HepG2 (cell line): ENCODE data around the gene FAM229B. TPM values are rescaled to one million over a fixed set of nuclear protein-coding genes. Genes with fewer than 3 reads are reported as not detected.

Experiments
- CBX5 ChIP-seq: sonication (generic); formaldehyde crosslinking; IDR thresholded peaks from 2 replicates; pipeline ENCODE4 v1.4.0; 2020; ENCODE audit warnings: missing genetic modification reagents, borderline replicate concordance
- GFI1 ChIP-seq: sonication (generic); formaldehyde crosslinking; IDR thresholded peaks from 2 replicates; pipeline ENCODE4 v1.5.0; 2020; ENCODE audit warnings: missing genetic modification reagents, mild to moderate bottlenecking, borderline replicate concordance
- KLF6 ChIP-seq: IDR thresholded peaks from 2 replicates; pipeline ENCODE4 v1.8.0; 2016; ENCODE audit warnings: missing biosample characterization, missing genetic modification reagents
- LBX2 ChIP-seq: sonication (generic); formaldehyde crosslinking; IDR thresholded peaks from 2 replicates; pipeline ENCODE4 v1.5.0; 2020; ENCODE audit warnings: missing genetic modification reagents, mild to moderate bottlenecking, borderline replicate concordance
- MZF1 ChIP-seq: sonication (generic); formaldehyde crosslinking; IDR thresholded peaks from 2 replicates; pipeline ENCODE4 v1.8.1; 2023; ENCODE audit warnings: mild to moderate bottlenecking, missing genetic modification reagents, borderline replicate concordance
- NAIF1 ChIP-seq: sonication (generic); formaldehyde crosslinking; IDR thresholded peaks from 2 replicates; pipeline ENCODE4 v1.5.0; 2020; ENCODE audit warnings: mild to moderate bottlenecking, missing genetic modification reagents, borderline replicate concordance
- NCOR1 ChIP-seq: fragments of 200-600 bp; sonication (generic); IDR thresholded peaks from 2 replicates; pipeline ENCODE4 v1.7.0; 2017; ENCODE audit warnings: antibody characterized with exemption, low read length, borderline replicate concordance
- NFE2 ChIP-seq: sonication (generic); formaldehyde crosslinking; IDR thresholded peaks from 2 replicates; pipeline ENCODE4 v1.4.0; 2020; ENCODE audit warnings: missing genetic modification reagents
- NFYB ChIP-seq: sonication (generic); formaldehyde crosslinking; IDR thresholded peaks from 2 replicates; pipeline ENCODE4 v1.4.0; 2020; ENCODE audit warnings: missing genetic modification reagents
- SOX6 ChIP-seq, 2 experiments: fragments of 450-650 bp in 1 of 2; sonication (generic) in 1 of 2; formaldehyde crosslinking in 1 of 2; IDR thresholded peaks; 2 replicates each; pipeline versions ENCODE4 v1.4.0 to v1.6.1; 2017 to 2020; ENCODE audit warnings: antibody characterized with exemption in 1 of 2, mild to moderate bottlenecking in 1 of 2, missing genetic modification reagents in 1 of 2
- SUZ12 ChIP-seq: fragments of 150-350 bp; IDR thresholded peaks from 2 replicates; pipeline ENCODE4 v1.6.1; 2014; ENCODE audit warnings: low read depth, low read length
- TERF1 ChIP-seq: sonication (generic); formaldehyde crosslinking; IDR thresholded peaks from 2 replicates; pipeline ENCODE4 v1.8.0; 2022; ENCODE audit warnings: mild to moderate bottlenecking, missing genetic modification reagents, moderate library complexity
- XBP1 ChIP-seq: sonication (generic); formaldehyde crosslinking; IDR thresholded peaks from 2 replicates; pipeline ENCODE4 v1.5.0; 2020; ENCODE audit warnings: missing genetic modification reagents
- ZFP90 ChIP-seq: sonication (generic); formaldehyde crosslinking; IDR thresholded peaks from 2 replicates; pipeline ENCODE4 v1.8.0; 2022; ENCODE audit warnings: missing genetic modification reagents, mild to moderate bottlenecking, inconsistent platforms, borderline replicate concordance
- ZNF597 ChIP-seq: sonication (generic); formaldehyde crosslinking; IDR thresholded peaks from 2 replicates; pipeline ENCODE4 v1.5.0; 2020; ENCODE audit warnings: missing genetic modification reagents
- ZNF644 ChIP-seq: IDR thresholded peaks from 2 replicates; pipeline ENCODE4 v1.6.1; 2016; ENCODE audit warnings: low read depth
- ZNF703 ChIP-seq: sonication (generic); formaldehyde crosslinking; IDR thresholded peaks from 2 replicates; pipeline ENCODE4 v1.5.1; 2020; ENCODE audit warnings: missing genetic modification reagents, mild to moderate bottlenecking, moderate library complexity, borderline replicate concordance
- ZSCAN22 ChIP-seq: sonication (generic); formaldehyde crosslinking; IDR thresholded peaks from 2 replicates; pipeline ENCODE4 v1.4.0; 2020; ENCODE audit warnings: mild to moderate bottlenecking, missing genetic modification reagents
- polyA plus RNA-seq, 8 experiments: library from polyadenylated mRNA; depleted of rRNA in 3 of 8; stranded (reverse) in 7 of 8; unstranded in 1 of 8; fragments of >200 nt; fragmentation: Illumina TruSeq in 4 of 8; extraction: Trizol in 4 of 8; gene quantifications; 2 replicates each; pipeline versions ENCODE4 v1.2.1 to v1.2.3, GENCODE V29; 2011 to 2016; ENCODE audit warnings: low read depth in 4 of 8, missing spikeins in 1 of 8, mixed read lengths in 1 of 8; ENCODE audit not compliant: insufficient read depth in 1 of 8
- total RNA-seq, 5 experiments: library from RNA; depleted of rRNA; stranded (reverse); fragments of >200 nt; fragmentation: Illumina TruSeq; extraction: Trizol; gene quantifications; 2 replicates each; pipeline ENCODE4 v1.2.3, GENCODE V29; 2016; ENCODE audit warnings: low read depth in 1 of 5
- TF ChIP-seq, protein P1 (sequence below): sonication (generic); formaldehyde crosslinking; IDR thresholded peaks from 2 replicates; pipeline ENCODE4 v1.5.0; 2020; ENCODE audit warnings: mild to moderate bottlenecking, missing genetic modification reagents, moderate library complexity
- TF ChIP-seq, protein P2 (sequence below): sonication (generic); formaldehyde crosslinking; IDR thresholded peaks from 2 replicates; pipeline ENCODE4 v1.4.0; 2020; ENCODE audit warnings: low read depth, mild to moderate bottlenecking, missing genetic modification reagents

Gene FAM229B
- total and polyA plus RNA-seq, 2 of the 13 experiments (the other 11 are each of a cell fraction or from before 2014, with no cell fraction given): 11.3 to 19.5 TPM

DNA sequence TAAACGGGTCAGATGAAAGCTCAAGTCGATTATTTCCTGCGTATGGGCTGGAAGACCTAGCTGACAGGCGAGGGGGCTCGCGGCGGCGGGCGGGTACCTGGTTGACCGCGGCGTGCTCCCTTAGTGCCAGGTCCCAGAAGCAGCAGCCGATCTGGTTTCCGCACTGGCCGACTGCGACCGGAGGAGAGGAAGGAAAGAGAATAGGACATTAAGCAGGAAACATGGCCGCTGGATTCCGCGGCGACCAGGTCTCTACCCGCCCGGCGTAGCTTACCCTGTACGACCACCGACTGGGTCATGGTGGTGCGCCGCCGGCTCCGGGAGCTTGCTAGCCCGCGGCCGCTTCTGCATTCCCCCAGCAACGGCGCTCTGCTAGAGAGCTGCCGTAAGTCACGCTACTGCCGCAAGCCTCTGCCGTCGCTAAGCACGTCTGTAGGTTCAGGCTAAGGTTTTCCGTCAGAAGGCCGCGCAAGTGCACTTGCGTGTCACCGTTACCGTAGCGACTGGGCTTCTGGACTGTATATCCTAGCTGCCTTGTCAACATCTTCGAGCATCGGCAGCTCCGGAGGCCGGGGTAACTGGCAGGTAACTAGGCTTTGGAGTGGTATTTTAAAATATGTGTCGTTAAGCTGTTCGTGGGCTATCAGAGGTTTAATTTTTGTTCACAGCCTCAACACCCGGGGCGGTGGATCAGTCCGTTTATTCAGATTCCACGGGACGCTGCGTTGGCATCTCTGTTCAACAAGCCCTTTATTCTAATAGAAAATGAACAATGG lies at the start of gene FAM229B, which contains the start of gene TUBE1 (continued):
- TF ChIP-seq XBP1 (CRISPR knock-in tag): no peak
- no peak for TF ChIP-seq ZNF597 (CRISPR knock-in tag)
- TF ChIP-seq SUZ12: no peak
- TF ChIP-seq ZNF644 (CRISPR knock-in tag): no peak
- 0 out of 2 replicates have a peak, but pooled peaks have one; percentile 27 for TF ChIP-seq NFE2 (CRISPR knock-in tag)
- TF ChIP-seq TERF1 (CRISPR knock-in tag): no peak
- TF ChIP-seq NAIF1: peak; percentile 100
- TF ChIP-seq ZFP90 (CRISPR knock-in tag): peak; percentile 74
- no peak for TF ChIP-seq SOX6 (IDR thresholded peaks at IDR 0.05)
- TF ChIP-seq SOX6 (CRISPR knock-in tag; IDR thresholded peaks at IDR 0.05): peak; percentile 76; the same call in 1 of the 2 replicates
- TF ChIP-seq NFYB (CRISPR knock-in tag): peak; percentile 47; the same call in 1 of the 2 replicates
- TF ChIP-seq MZF1 (CRISPR knock-in tag): no peak
- peak; percentile 45; the same call in 1 of the 2 replicates for TF ChIP-seq LBX2 (CRISPR knock-in tag)
- TF ChIP-seq ZNF703 (CRISPR knock-in tag): no peak
- TF ChIP-seq KLF6 (CRISPR knock-in tag): peak; percentile 81; the same call in 1 of the 2 replicates
- no peak for TF ChIP-seq NCOR1
- TF ChIP-seq CBX5 (CRISPR knock-in tag): no peak
- TF ChIP-seq ZSCAN22: no peak
- TF ChIP-seq, protein P1, sequence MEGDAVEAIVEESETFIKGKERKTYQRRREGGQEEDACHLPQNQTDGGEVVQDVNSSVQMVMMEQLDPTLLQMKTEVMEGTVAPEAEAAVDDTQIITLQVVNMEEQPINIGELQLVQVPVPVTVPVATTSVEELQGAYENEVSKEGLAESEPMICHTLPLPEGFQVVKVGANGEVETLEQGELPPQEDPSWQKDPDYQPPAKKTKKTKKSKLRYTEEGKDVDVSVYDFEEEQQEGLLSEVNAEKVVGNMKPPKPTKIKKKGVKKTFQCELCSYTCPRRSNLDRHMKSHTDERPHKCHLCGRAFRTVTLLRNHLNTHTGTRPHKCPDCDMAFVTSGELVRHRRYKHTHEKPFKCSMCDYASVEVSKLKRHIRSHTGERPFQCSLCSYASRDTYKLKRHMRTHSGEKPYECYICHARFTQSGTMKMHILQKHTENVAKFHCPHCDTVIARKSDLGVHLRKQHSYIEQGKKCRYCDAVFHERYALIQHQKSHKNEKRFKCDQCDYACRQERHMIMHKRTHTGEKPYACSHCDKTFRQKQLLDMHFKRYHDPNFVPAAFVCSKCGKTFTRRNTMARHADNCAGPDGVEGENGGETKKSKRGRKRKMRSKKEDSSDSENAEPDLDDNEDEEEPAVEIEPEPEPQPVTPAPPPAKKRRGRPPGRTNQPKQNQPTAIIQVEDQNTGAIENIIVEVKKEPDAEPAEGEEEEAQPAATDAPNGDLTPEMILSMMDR (CRISPR knock-in tag): peak; percentile 54
- TF ChIP-seq, protein P2, sequence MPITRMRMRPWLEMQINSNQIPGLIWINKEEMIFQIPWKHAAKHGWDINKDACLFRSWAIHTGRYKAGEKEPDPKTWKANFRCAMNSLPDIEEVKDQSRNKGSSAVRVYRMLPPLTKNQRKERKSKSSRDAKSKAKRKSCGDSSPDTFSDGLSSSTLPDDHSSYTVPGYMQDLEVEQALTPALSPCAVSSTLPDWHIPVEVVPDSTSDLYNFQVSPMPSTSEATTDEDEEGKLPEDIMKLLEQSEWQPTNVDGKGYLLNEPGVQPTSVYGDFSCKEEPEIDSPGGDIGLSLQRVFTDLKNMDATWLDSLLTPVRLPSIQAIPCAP (CRISPR knock-in tag): no peak
- peak; percentile 74 for TF ChIP-seq GFI1 (CRISPR knock-in tag)
